ENCODE measurements around the gene PHF20.
"Not testable (repeated sequence)": the region's sequence is repeated elsewhere in the genome, so short reads cannot be mapped to it uniquely, and the experiment has no call there.

PHF20 gene

DNA sequence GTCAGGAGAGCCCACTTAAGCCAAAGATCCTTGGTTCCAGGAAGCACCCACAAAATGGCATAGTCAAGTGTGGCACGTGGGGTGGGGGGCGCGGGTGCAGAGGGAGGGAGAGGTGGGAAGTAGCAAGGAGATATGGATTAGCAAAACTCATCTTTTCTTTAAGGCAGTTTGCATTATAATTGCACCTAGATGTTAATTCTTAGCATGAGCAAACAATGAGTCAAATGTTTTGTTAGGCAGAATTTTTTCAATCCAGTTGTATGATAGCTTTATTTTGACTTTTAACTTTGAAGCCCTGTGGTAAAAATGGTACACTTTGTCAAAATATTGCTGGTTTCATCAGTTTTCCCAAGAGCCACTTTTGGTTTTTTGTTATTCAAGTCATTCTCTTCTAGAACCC, 167.4 kb downstream of the PHF20 start:
- no peak for DNase-seq

GRCh38 chr20:35941620-35942019, 169.8 kb downstream of the PHF20 start:
- no peak for DNase-seq

DNA sequence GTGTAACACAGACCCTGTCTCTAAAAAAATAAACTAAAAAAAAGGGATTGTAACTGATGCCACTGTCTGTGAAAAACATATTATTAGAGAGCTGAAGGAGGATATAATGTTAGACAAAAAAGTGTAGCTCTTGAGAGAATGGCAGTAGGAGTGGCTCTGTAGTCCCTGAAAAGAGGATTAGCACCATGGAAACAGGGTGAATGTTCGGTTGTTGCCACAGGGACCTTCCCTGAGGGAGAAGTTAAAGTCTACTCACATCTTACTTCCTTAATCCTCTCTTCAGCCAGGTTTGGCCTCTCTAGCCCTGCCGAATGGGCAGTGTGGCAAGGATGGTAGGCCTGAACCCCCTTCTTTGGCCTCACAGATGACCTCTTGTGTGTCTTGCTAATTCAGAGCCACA, 170.4 kb downstream of the PHF20 start:
- DNase-seq: no peak

- DNase-seq: peak; percentile 80
Measured at GRCh38 chr20:35947489-35947888, 175.7 kb downstream of the PHF20 start.

- no peak for DNase-seq
Measured at GRCh38 chr20:35947907-35948306, 176.1 kb downstream of the PHF20 start.

DNA sequence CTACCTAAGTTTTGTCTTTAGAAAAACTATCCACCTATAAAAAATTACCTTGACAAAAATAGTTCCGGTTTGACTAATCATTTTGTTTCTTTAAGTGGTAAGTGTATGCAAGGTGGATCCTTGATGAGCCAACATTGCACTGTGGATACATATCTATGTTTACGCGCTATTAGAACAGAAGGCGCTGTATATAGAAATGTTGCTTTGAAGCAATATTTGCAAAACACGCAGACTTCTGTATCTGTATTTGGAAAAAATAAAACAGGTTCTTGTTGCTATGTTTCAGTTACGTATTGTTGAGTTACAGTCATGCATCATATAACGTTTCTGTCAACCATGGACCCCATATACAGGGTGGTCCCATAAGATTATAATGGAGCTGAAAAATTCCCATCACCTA, 178.3 kb downstream of the PHF20 start:
- no peak for DNase-seq

DNA sequence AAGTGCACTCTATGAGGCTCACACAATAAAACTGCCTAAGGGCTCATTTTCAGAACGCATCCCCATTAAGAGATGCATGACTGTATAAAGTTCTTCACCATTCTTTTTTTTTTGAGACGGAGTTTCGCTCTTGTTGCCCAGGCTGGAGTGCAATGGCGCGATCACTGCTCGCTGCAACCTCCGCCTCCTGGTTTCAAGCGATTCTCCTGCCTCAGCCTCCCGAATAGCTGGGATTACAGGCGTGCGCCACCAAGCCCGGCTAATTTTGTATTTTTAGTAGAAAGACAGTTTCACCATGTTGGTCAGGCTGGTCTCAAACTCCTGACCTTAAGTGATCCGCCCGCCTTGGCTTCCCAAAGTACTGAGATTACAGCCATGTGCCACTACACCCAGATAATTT, 180.3 kb downstream of the PHF20 start:
- DNase-seq: not testable (repeated sequence)

DNA sequence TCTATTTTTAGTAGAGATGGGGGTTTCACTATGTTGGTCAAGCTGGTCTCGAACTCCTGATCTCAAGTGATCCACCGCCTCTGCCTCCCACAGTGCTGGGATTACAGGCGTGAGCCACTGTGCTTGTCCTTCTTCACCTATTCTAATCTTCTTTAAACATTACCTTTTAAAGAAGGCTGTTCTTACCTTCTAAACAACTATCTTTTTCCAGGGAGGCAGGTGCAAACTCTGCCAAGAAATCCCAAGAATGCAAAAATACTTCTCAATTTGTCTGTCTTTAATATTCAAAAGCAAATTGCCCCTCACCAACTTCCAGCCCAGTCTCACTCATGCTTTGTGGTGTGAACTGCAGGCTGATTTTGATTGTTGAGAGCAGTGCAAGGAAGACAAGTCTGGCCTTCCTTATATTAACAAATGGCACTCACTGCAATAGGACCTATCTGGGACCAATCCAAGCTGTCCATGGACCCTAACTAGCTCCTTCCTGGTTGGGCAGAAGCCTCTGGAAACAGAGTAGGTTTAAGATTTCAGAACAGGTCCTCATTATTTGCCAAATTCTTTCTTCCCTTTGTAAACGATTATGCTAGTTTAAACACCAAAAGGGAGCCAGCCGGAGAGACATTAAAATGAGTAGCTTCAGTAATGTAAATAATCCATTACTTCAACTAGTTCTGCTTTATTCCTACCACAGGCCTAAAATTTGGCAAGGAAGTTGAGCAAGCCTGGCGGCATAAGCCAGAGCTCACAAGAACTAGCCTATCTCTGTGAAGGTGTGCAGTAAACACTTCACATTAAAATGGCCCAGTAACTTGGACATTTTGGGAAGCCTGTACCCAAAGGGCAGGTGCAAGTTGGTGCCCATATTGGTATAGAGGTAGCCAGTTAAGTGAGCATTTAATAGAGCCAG, 180.9 kb downstream of the PHF20 start:
- DNase-seq: peak; percentile 65

GRCh38 chr20:35953387-35954199, 181.8 kb downstream of the PHF20 start:
- peak; percentile 53 for DNase-seq

- DNase-seq: peak; percentile 97
Measured at GRCh38 chr20:35954200-35954906, 182.5 kb downstream of the PHF20 start, which contains the start of gene SCAND1. SCAND1 (minus strand) TSS chr20:35954502; CDS start chr20:35954284, 218 bp downstream.

- peak; percentile 67 for DNase-seq
Measured at GRCh38 chr20:35954907-35955251, 183.1 kb downstream of the PHF20 start.

GRCh38 chr20:35956616-35957015, 184.8 kb downstream of the PHF20 start:
- DNase-seq: no peak

- not testable (repeated sequence) for DNase-seq
Measured at GRCh38 chr20:35959291-35959690, 187.5 kb downstream of the PHF20 start.

DNA sequence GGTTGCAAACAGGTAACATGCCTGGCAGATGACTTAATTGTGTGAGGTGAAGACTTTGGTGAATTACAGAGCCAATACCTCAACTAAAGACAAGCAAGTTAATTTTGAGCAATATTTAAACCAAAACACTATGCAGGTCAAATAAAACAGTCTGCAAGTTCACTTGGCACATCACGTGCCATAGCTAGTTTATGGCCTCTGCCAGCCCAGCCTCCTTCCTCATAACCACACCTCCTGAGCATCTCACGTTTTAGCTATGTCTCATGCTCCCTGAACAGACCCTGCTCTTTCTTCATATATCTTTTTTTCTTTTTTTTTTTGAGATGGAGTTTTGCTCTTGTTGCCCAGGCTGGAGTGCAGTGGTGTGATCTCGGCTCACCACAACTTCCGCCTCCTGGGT, 192.1 kb downstream of the PHF20 start:
- DNase-seq: no peak

GRCh38 chr20:35967979-35968640, 196.3 kb downstream of the PHF20 start, which contains the start of gene CNBD2:
CNBD2 (plus strand) TSS chr20:35968590; CDS start chr20:35968763, 173 bp downstream.
- no peak for DNase-seq

DNA sequence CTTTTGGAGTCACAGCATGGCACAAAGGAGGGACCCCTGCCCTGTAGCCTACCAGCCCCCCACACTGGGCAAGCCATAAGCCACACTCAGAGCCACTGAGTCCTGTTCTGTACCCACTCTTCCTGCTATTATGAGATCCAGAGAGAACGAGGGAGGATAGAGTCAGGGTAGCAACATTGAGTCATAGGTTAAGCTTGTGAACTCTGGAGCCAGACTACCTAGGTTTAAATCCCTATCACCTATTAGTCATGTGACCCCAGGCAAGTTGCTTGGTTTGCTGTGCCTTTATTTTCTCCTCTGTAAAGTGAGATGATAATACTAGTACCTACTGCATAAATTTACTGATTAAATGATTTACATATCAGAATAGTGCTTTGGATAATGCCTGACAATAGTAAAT, 197.1 kb downstream of the PHF20 start:
- no peak for DNase-seq

DNA sequence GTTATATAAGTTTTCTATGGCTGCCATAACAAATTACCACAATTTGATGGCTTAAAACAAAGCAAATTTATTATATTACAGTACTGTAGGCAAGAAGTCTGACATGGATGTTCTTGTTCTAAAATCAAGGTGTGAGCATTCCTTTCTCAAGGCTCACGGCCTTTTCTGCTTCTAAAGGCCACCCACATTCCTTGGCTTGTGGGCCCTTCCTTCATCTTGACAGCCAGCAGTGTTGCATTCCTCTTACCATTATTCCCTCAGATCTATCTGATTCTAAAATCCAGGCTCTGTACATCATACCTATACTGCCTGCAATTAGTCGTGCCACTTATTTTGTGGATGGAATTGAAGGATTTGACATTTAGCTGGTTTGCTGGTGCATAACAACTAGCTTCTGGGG, 200.2 kb downstream of the PHF20 start:
- no peak for DNase-seq

DNA sequence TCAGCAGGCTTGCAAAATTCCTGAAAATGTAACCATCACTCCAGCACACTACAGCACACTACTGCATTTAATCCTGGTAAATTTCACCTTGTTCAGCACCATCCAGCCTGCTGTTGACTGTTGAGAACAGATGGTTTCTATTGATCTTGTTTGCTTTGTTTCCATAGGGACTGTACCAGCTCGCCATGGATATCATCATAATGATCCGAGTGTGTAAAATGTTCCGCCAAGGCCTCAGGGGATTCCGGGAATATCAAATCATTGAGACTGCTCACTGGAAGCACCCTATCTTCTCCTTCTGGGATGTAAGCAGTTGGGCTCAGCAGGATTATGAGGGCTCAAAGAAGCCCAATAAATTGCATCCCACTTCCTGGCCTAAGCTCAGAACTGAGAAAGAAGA, 200.6 kb downstream of the PHF20 start:
- DNase-seq: no peak

- no peak for DNase-seq
Measured at GRCh38 chr20:35974256-35974655, 202.4 kb downstream of the PHF20 start.

GRCh38 chr20:35975576-35976373, 204.0 kb downstream of the PHF20 start:
- no peak for DNase-seq

DNA sequence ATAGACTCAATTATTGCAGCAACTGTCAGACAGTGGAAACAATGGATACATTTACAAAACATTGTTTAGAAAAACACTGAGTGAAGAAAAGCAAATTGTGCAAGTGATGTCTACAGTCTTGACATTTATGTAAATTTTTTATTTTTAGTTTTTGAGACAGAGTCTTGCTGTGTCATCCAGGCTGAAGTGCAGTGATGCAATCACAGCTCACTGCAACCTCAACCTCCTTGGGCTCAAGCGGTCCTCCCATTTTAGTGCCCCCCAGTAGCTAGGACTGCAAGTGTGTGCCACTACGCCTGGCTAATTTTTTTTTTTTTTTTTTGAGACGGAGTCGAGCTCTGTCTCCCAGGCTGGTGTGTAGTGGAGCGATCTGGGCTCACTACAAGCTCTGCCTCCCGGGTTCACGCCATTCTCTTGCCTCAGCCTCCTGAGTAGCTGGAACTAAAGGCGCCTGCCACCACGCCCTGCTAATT, 206.3 kb downstream of the PHF20 start:
- DNase-seq: peak; percentile 22

- no peak for DNase-seq
Measured at GRCh38 chr20:35979544-35979943, 207.7 kb downstream of the PHF20 start.

Data from hematopoietic multipotent progenitor cell treated with erythropoietin and hydrocortisone succinate and interleukin-3 and kit ligand, for 6 days (in vitro differentiated cells).